Neutrophil (primary cell): ENCODE results near the gene SMAP2.

ENCODE experiments used
- H3K27ac ChIP-seq: fragments of 200-600 bp; sonication (generic); 2 replicates; pipeline ENCODE4 v1.5.1; 2016; ENCODE audit warnings: mild to moderate bottlenecking, moderate library complexity
- H3K27me3 ChIP-seq: fragments of 200-600 bp; sonication (generic); 2 replicates; pipeline ENCODE4 v1.6.0; 2016; ENCODE audit warnings: mild to moderate bottlenecking
- H3K36me3 ChIP-seq: fragments of 200-600 bp; sonication (generic); 2 replicates; pipeline ENCODE4 v1.5.1; 2017
- H3K4me1 ChIP-seq, 2 experiments: fragments of 200-600 bp in 1 of 2; sonication (generic) in 1 of 2; 1 replicate in 1 of 2; 2 replicates in 1 of 2; pipeline versions ENCODE4 v1.5.1 to v1.6.1; 2013 to 2016; ENCODE audit warnings: low read depth in 1 of 2, low read length in 1 of 2, mild to moderate bottlenecking in 1 of 2, moderate library complexity in 1 of 2; ENCODE audit not compliant: control insufficient read depth in 1 of 2, insufficient read depth in 1 of 2
- H3K4me3 ChIP-seq, 2 experiments: fragments of 200-600 bp in 1 of 2; sonication (generic) in 1 of 2; 1 replicate in 1 of 2; 2 replicates in 1 of 2; pipeline ENCODE4 v1.5.1; 2013 to 2016; ENCODE audit warnings: low read depth in 1 of 2, low read length in 1 of 2, mild to moderate bottlenecking in 1 of 2, moderate library complexity in 1 of 2
- H3K9me3 ChIP-seq: fragments of 200-600 bp; sonication (generic); 2 replicates; pipeline ENCODE4 v1.5.1; 2016
- TF ChIP-seq, protein P1 (sequence below): fragments of 200-600 bp; sonication (generic); IDR thresholded peaks from 2 replicates; pipeline ENCODE4 v1.5.1; 2016; ENCODE audit warnings: antibody characterized with exemption

The SMAP2 gene

DNA sequence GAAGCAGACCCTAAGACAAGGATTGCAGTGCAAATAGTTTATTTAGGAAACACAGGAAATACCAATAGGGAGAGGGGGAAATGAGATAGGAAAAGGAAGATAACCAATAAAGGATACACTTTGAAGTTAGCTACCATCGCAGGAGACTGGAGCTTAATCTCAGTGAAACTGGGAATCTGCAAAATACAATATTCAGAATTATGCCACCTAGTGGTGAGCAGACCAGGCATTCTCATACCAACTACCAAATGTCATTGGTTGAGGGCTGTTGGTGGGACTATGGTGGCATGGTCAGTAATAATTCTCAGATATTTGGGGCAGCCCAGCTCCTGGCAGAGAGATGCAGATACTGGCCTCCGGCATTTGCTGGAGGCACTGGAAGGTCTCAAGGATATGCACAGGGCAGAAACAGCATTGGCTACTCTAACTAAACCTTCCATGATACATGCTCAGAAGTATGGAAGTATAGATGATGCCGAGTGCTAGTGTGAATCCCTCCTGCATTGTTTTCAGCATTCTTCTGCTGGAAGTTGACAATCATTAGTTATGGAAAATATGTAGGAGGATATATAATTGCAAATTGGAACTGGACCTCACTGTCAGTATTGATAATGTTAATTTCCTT lies 65.0 kb downstream of the SMAP2 start:
- Histone ChIP-seq H3K4me3 (no peak overlapping the region), H3K36me3 (no peaks in the 10 kb centered on the region), H3K27ac (no peak overlapping the region), H3K27me3 (no peaks in the 10 kb centered on the region), H3K4me1 (no peaks in the 10 kb centered on the region), H3K9me3 (no peaks in the 10 kb centered on the region)
- TF ChIP-seq, protein P1, sequence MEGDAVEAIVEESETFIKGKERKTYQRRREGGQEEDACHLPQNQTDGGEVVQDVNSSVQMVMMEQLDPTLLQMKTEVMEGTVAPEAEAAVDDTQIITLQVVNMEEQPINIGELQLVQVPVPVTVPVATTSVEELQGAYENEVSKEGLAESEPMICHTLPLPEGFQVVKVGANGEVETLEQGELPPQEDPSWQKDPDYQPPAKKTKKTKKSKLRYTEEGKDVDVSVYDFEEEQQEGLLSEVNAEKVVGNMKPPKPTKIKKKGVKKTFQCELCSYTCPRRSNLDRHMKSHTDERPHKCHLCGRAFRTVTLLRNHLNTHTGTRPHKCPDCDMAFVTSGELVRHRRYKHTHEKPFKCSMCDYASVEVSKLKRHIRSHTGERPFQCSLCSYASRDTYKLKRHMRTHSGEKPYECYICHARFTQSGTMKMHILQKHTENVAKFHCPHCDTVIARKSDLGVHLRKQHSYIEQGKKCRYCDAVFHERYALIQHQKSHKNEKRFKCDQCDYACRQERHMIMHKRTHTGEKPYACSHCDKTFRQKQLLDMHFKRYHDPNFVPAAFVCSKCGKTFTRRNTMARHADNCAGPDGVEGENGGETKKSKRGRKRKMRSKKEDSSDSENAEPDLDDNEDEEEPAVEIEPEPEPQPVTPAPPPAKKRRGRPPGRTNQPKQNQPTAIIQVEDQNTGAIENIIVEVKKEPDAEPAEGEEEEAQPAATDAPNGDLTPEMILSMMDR = no peak

- Histone ChIP-seq H3K36me3 (no peaks in the 10 kb centered on the region), H3K9me3 (no peaks in the 10 kb centered on the region), H3K4me3 (no peak overlapping the region), H3K4me1 (no peaks in the 10 kb centered on the region), H3K27ac (no peak overlapping the region), H3K27me3 (no peaks in the 10 kb centered on the region)
- TF ChIP-seq, protein P1 = no peak
Measured at GRCh38 chr1:40439247-40439646, 65.7 kb downstream of the SMAP2 start.

DNA sequence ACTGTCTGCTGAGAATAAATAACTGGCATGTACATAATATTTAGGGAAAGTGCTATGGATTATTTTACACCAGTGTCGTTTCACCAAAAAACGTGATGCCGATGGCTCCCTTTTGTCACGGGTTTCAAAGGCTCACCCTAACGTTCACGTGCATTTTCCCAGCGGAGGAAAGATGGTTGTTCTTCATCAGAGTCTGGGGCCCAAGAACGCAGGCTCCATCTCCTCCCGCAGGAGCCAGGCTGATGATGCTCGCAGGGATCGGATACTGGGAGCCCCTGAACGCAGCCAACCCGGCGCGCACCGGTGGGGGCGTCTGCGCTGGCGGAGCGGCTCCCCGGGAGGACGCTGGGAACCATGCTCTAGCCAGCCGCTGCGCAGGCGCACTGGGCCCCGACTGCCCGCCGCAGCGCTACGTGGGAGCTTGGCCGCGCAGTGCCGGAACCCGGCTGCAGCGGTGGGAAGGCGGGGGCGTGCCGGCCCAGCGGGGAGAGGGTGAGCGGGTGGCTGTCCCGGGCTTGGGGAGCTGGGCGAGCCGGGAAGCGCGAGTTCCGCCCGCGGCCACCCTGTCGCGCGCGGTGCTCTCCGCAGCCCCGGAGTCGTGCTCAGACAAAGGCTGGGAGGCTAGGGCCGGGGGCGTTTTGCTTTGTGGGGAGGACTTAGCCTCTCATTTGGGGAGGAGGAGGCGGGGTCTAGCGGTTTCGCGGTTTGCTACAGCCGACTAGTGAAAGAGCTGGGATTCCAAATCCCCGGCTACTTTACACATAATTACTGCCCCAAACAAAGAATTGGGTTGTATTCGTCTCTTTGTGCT lies 76.4 kb downstream of the SMAP2 start, which contains the start of gene ZFP69B:
TSS of gene ZFP69B (plus strand) at position 793 of the 811 bp plus-strand sequence. CDS start 486 bp downstream, outside the sequence.
- Histone ChIP-seq H3K4me3 (peak within 1 kb of the TSS; percentile 49 to 57), H3K27ac (peak within 1 kb of the TSS; percentile 8), H3K4me1 (peaks cover 18% of the 10 kb centered on the region in 2 experiments), H3K36me3 (no peaks in the 10 kb centered on the region), H3K27me3 (peaks cover 20% of the 10 kb centered on the region), H3K9me3 (peaks cover 4% of the 10 kb centered on the region)
- TF ChIP-seq, protein P1 = no peak

DNA sequence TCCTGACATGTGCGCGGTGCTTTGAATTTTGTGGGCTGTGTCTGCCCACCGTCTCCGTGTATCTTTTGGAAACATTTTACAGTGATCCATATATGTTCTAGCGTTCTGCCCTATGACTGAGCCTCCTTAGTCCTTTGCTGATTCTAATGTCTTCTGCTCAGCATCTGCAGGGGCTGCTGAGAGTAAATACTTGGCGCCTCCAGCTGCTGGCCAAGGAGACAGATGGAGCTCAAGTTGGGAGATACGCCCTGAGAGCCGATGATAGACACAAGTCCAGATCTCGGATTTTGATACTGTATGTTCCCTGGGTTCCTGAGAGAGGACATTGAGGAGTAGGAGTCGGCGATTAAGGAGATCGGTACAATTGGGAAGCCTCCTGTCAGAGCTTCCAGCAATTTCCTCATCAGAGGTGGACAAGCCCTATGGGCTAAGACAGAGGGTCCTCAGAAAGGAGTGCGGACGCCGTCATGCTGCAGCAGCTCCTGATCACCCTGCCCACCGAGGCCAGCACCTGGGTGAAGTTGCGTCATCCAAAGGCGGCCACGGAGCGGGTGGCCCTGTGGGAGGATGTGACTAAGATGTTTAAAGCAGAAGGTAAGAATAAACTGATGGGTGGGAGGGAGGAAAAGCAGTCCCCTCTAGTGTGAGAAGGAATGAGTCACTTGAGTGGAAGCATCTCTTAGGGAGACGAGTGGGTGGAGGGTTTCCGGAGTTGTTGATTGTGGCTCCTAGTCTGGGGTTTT lies 77.1 kb downstream of the SMAP2 start:
- Histone ChIP-seq H3K4me1 (peaks cover 18% of the 10 kb centered on the region in 2 experiments), H3K4me3 (peak overlapping the region; percentile 49 to 57), H3K9me3 (peaks cover 4% of the 10 kb centered on the region), H3K27me3 (peaks cover 20% of the 10 kb centered on the region), H3K36me3 (no peaks in the 10 kb centered on the region), H3K27ac (no peak overlapping the region)
- TF ChIP-seq, protein P1 = no peak

GRCh38 chr1:40451238-40451585 lies 77.7 kb downstream of the SMAP2 start:
- TF ChIP-seq, protein P1 = no peak
- H3K36me3 ChIP-seq = no peaks in the 10 kb centered on the region
- H3K4me1 ChIP-seq = peaks cover 18% of the 10 kb centered on the region in 2 experiments
- no peak overlapping the region for H3K4me3 ChIP-seq
- no peak overlapping the region for H3K27ac ChIP-seq
- H3K27me3 ChIP-seq = peaks cover 20% of the 10 kb centered on the region
- peaks cover 4% of the 10 kb centered on the region for H3K9me3 ChIP-seq
